OCI-LY1 (cell line): ENCODE measurements around the gene SEC22B.
"Not testable (repeated sequence)": the region's sequence is repeated elsewhere in the genome, so short reads cannot be mapped to it uniquely, and the experiment has no call there.

Source experiments
- EZH2 ChIP-seq: fragments of 200-600 bp; sonication (generic), shearing (Covaris generic); IDR thresholded peaks from 2 replicates; pipeline ENCODE4 v1.8.0; 2017; ENCODE audit warnings: borderline replicate concordance, mixed run types, mild to moderate bottlenecking, antibody characterized with exemption, low read length, moderate library complexity, mixed read lengths
- TF ChIP-seq, protein P1 (sequence below): fragments of 200-600 bp; sonication (generic), shearing (Covaris generic); IDR thresholded peaks from 2 replicates; pipeline ENCODE4 v1.5.1; 2017; ENCODE audit warnings: mild to moderate bottlenecking, antibody characterized with exemption, low read length, moderate library complexity, mixed read lengths

DNA sequence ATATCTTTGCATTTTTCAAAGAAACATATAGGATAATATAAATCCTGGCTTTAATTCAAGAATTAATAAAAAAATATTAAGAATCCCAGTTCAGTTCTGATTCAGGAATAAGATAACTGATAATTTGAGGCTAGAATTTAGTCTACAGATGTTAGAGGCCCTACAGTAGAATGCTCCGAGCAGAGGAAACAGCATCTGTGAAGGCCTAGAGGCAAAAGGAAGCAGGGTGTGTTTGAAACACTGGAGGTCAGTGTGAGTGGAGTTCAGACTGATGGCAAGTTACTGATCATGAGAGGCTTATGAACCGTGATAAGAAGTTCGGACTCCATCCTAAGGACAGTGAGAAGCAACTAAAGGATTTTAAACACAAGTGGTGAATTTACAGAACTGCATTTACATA lies 33.0 kb downstream of the SEC22B start:
- TF ChIP-seq, protein P1, sequence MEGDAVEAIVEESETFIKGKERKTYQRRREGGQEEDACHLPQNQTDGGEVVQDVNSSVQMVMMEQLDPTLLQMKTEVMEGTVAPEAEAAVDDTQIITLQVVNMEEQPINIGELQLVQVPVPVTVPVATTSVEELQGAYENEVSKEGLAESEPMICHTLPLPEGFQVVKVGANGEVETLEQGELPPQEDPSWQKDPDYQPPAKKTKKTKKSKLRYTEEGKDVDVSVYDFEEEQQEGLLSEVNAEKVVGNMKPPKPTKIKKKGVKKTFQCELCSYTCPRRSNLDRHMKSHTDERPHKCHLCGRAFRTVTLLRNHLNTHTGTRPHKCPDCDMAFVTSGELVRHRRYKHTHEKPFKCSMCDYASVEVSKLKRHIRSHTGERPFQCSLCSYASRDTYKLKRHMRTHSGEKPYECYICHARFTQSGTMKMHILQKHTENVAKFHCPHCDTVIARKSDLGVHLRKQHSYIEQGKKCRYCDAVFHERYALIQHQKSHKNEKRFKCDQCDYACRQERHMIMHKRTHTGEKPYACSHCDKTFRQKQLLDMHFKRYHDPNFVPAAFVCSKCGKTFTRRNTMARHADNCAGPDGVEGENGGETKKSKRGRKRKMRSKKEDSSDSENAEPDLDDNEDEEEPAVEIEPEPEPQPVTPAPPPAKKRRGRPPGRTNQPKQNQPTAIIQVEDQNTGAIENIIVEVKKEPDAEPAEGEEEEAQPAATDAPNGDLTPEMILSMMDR = not testable (repeated sequence)
- not testable (repeated sequence) for TF ChIP-seq EZH2
